Breast epithelium (tissue), 4 donors: ENCODE results near the gene IL6. TPM values are rescaled to one million over a fixed set of nuclear protein-coding genes. Genes with fewer than 3 reads are reported as not detected.

ENCODE experiments used
- DNase-seq, 2 donors: peaks; one replicate each; pipeline ENCODE4 v3.0.0-alpha.2; 2019; ENCODE audit warnings: low spot score in 2 of 2
- H3K27ac ChIP-seq, 2 donors: fragments of 200-600 bp; sonication (generic) in 1 of 2; one replicate each; pipeline ENCODE4 v1.5.1; 2016 to 2019; ENCODE audit warnings: mild to moderate bottlenecking in 1 of 2
- H3K27me3 ChIP-seq, 2 donors: fragments of 200-600 bp; sonication (generic) in 1 of 2; one replicate each; pipeline versions ENCODE4 v1.5.1 to v1.6.0; 2017 to 2019; ENCODE audit warnings: control low read depth in 1 of 2, mild to moderate bottlenecking in 1 of 2
- H3K36me3 ChIP-seq: fragments of 200-600 bp; one replicate; pipeline ENCODE4 v1.5.1; 2019
- H3K4me1 ChIP-seq, 2 donors: fragments of 200-600 bp; sonication (generic); one replicate each; pipeline ENCODE4 v1.5.1; 2016 to 2019; ENCODE audit warnings: control low read depth in 1 of 2
- H3K4me3 ChIP-seq, 3 donors: fragments of 200-600 bp; sonication (generic); 1 replicate in 2 of 3; 2 replicates in 1 of 3; pipeline ENCODE4 v1.5.1; 2016 to 2019; ENCODE audit warnings: mild to moderate bottlenecking in 3 of 3, moderate library complexity in 2 of 3
- H3K9me3 ChIP-seq, 2 donors: fragments of 200-600 bp; sonication (generic) in 1 of 2; one replicate each; pipeline ENCODE4 v1.5.1; 2016 to 2019; ENCODE audit warnings: control low read depth in 1 of 2
- CTCF ChIP-seq, 3 donors: fragments of 450-650 bp; IDR thresholded peaks; one replicate each; pipeline ENCODE4 v1.5.1; 2016 to 2017; ENCODE audit warnings: antibody characterized with exemption in 3 of 3, mild to moderate bottlenecking in 3 of 3, moderate library complexity in 3 of 3
- POLR2A ChIP-seq: fragments of 450-650 bp; IDR thresholded peaks from one replicate; pipeline ENCODE4 v1.6.1; 2016; ENCODE audit warnings: antibody characterized with exemption, mild to moderate bottlenecking, moderate library complexity
- POLR2AphosphoS5 ChIP-seq, 3 donors: sonication (generic); formaldehyde crosslinking; IDR thresholded peaks; one replicate each; pipeline ENCODE4 v1.6.1; 2017; ENCODE audit warnings: antibody characterized with exemption in 3 of 3
- intact Hi-C: fragments of 100-400 bp; cut with DNase I; formaldehyde crosslinking; loops from one replicate; pipeline ENCODE4 v1.15.1; 2023; ENCODE audit warnings: low total_unique reads
- total RNA-seq, 3 donors: library from RNA; depleted of rRNA; stranded (reverse); fragments of >200 nt; gene quantifications; one replicate each; pipeline ENCODE4 v1.1.0, GENCODE V29; 2016

The IL6 gene
- total RNA-seq, 3 donors from 2014 or later: 3.8 to 55.3 (median 11.8) TPM

DNA sequence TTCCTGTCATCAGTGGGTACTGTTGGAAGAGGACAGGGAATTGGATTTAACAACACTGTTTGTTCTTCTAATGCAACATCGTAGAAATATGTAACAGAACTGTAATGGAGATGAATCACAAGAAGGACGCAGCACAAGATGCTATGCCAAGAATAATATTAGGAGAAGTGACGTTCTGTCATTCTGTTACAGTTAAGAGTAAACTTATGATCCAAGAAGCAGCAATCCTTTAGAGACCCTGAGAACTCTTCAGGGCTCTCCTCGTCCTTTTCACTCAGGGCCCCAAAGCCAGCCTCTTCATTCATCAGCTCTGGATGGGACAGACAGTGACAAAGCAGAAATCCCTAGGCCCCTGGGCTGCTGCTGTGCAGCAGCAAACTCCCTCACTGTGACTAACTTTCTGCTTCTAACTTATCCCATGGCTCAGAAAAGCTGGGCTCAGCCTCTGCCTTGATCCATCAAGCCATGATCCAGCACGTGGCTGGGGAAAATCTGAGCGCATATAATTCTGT, 8.7 kb upstream of the IL6 start:
- H3K36me3 ChIP-seq: no peaks in the 10 kb centered on the region
- no peaks in the 10 kb centered on the region for H3K4me1 ChIP-seq
- no peaks in the 10 kb centered on the region for H3K9me3 ChIP-seq
- DNase-seq: no peak
- peak overlapping the region in 1 of 2 donors; percentile 74 for H3K27ac ChIP-seq
- TF ChIP-seq POLR2A: no peak
- TF ChIP-seq POLR2AphosphoS5 (IDR thresholded peaks at IDR 0.05): no peak
- TF ChIP-seq CTCF (IDR thresholded peaks at IDR 0.05): no peak
- intact Hi-C loops: loop anchor here (10.0 kb wide), 1 partner anchor 113 kb away; no protein-coding TSS in a partner anchor
- H3K27me3 ChIP-seq: no peaks in the 10 kb centered on the region
- H3K4me3 ChIP-seq: no peak overlapping the region

DNA sequence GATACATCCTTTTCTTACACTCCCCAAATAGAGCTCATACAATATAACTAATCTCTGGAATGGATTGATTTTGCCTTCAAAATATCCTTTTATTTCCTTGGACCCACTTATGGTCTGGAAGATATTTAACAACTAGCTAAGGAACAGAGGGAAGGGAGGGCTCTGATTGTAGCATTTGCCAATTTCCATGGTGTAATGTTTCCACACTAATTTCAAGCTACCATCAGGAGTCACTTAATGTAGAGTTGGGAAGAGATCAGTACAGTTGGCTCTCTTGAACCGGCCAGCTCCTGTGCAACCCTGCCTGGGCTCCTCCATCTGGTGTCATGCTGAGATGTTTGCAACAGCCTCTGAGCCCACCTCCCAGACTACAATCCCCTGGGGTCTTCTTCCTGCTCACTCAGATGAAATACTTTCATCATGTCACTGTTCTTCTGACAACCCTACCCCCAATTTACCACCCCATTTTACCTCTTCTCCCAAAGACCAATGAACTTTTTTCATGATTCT, 8.0 kb upstream of the IL6 start:
- TF ChIP-seq CTCF (IDR thresholded peaks at IDR 0.05) (no peak), POLR2AphosphoS5 (IDR thresholded peaks at IDR 0.05) (no peak), POLR2A (no peak)
- Histone ChIP-seq H3K27ac (peak overlapping the region in 1 of 2 donors; percentile 74), H3K4me1 (no peaks in the 10 kb centered on the region), H3K27me3 (no peaks in the 10 kb centered on the region), H3K9me3 (no peaks in the 10 kb centered on the region), H3K4me3 (no peak overlapping the region), H3K36me3 (no peaks in the 10 kb centered on the region)
- DNase-seq: no peak
- intact Hi-C loops: loop anchor here (10.0 kb wide), 1 partner anchor 114 kb away; no protein-coding TSS in a partner anchor

DNA sequence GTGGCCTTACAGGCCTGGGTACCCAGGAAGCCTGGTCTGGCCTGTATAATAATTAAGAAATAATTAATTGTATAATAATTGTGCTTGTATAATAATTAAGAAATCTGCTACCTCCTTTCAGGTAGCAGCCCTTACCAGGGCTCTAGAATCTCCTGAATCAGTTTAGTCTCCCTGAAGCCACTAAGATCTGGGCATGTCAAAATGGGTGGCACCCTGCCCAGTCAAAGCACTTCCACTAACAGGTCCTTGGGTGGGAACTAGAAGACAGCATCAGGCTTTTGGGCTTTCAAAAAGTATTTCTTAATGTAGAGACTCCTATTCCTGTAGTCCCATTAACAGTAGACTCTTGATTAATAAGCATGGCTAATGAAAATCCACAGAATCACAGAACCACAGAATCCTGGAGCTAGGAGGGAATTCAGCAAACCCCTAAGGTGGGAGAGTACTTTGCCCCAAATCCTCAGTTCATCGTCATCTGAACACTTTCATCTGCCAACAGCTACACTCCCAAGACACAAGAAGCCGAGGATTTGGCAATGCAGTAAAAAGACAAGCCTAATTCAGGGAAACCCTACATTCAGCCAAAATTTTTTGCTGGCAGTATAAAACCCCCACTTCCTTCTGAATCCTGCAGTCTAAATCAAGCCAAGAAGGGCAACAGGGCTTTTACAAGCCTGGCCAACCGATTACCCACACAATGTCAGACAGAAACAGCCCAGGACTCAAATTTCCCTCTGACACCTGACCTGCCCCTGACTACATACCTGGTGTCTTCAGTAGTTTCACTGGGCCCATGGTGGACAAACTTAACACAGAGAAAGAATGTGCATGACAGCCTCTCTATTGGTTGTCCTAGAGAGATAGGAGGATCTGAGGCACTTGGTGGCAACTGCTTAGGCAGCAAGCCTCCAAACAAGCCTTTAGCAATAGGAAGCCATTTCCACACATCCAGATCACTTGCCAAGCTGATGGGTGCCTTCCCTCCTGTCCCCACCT, 5.9 kb upstream of the IL6 start:
- intact Hi-C loops: loop anchor here (5.0 kb wide), 1 partner anchor 159 kb away; no protein-coding TSS in a partner anchor
- Histone ChIP-seq H3K4me3 (no peak overlapping the region), H3K36me3 (no peaks in the 10 kb centered on the region), H3K4me1 (no peaks in the 10 kb centered on the region), H3K9me3 (no peaks in the 10 kb centered on the region), H3K27ac (peak overlapping the region in 1 of 2 donors; percentile 20), H3K27me3 (no peaks in the 10 kb centered on the region)
- TF ChIP-seq CTCF (IDR thresholded peaks at IDR 0.05): no peak
- TF ChIP-seq POLR2A: no peak
- TF ChIP-seq POLR2AphosphoS5 (IDR thresholded peaks at IDR 0.05): no peak
- DNase-seq: no peak

GRCh38 chr7:22722536-22723180, 4.3 kb upstream of the IL6 start:
- intact Hi-C loops: loop anchor here (5.0 kb wide), 1 partner anchor 160 kb away; no protein-coding TSS in a partner anchor

More at GRCh38 chr7:22722536-22723180, 4.3 kb upstream of the IL6 start:
- H3K36me3 ChIP-seq: no peaks in the 10 kb centered on the region
- H3K27me3 ChIP-seq: no peaks in the 10 kb centered on the region
- H3K9me3 ChIP-seq: no peaks in the 10 kb centered on the region
- no peak overlapping the region for H3K4me3 ChIP-seq
- DNase-seq: no peak
- H3K4me1 ChIP-seq: peaks cover 0 to 5% of the 10 kb centered on the region in 2 donors
- peak overlapping the region in 1 of 2 donors; percentile 56 for H3K27ac ChIP-seq
- TF ChIP-seq POLR2AphosphoS5 (IDR thresholded peaks at IDR 0.05) (no peak), POLR2A (no peak), CTCF (IDR thresholded peaks at IDR 0.05) (no peak)
